ENCODE results near the gene BICC1. TPM values are rescaled to one million over a fixed set of nuclear protein-coding genes. Genes with fewer than 3 reads are reported as not detected.

Gene BICC1
- total RNA-seq, 2 donors from 2014 or later = 8.3 to 15.7 TPM

- Histone ChIP-seq H3K36me3 (no peaks in the 10 kb centered on the region), H3K9me3 (no peaks in the 10 kb centered on the region), H3K4me1 (peaks cover 0 to 22% of the 10 kb centered on the region in 2 donors), H3K4me3 (no peak overlapping the region), H3K27ac (peak overlapping the region in 1 of 2 donors; percentile 64), H3K27me3 (no peaks in the 10 kb centered on the region)
- peak; percentile 83 for DNase-seq (ENCODE audit: low spot score)
- no peak for TF ChIP-seq CTCF (IDR thresholded peaks at IDR 0.05)
These were observed 270.5 kb downstream of the BICC1 start for GRCh38 chr10:58782876-58783851.

- Histone ChIP-seq H3K27ac (peak overlapping the region in 1 of 2 donors; percentile 8), H3K4me3 (no peak overlapping the region), H3K9me3 (no peaks in the 10 kb centered on the region), H3K36me3 (no peaks in the 10 kb centered on the region), H3K27me3 (no peaks in the 10 kb centered on the region), H3K4me1 (peaks cover 0 to 22% of the 10 kb centered on the region in 2 donors)
- DNase-seq (ENCODE audit: low spot score) = no peak
- no peak for TF ChIP-seq CTCF (IDR thresholded peaks at IDR 0.05)
These were observed 271.7 kb downstream of the BICC1 start for GRCh38 chr10:58784361-58784760.

- H3K27ac ChIP-seq = no peak overlapping the region
- no peak for DNase-seq (ENCODE audit: low spot score)
These were observed 272.7 kb downstream of the BICC1 start for GRCh38 chr10:58785354-58785753.

GRCh38 chr10:58791137-58791536 lies 278.5 kb downstream of the BICC1 start:
- Histone ChIP-seq H3K27ac (no peak overlapping the region), H3K27me3 (no peaks in the 10 kb centered on the region)

More at GRCh38 chr10:58785354-58785753, 272.7 kb downstream of the BICC1 start:
- TF ChIP-seq CTCF (IDR thresholded peaks at IDR 0.05) = no peak
- H3K4me3 ChIP-seq = no peak overlapping the region
- H3K36me3 ChIP-seq = no peaks in the 10 kb centered on the region
- H3K4me1 ChIP-seq = peaks cover 0 to 22% of the 10 kb centered on the region in 2 donors
- no peaks in the 10 kb centered on the region for H3K9me3 ChIP-seq
- H3K27me3 ChIP-seq = no peaks in the 10 kb centered on the region

GRCh38 chr10:58795560-58795959 lies 282.9 kb downstream of the BICC1 start:
- DNase-seq (ENCODE audit: low spot score) = no peak
- Histone ChIP-seq H3K27ac (no peak overlapping the region), H3K27me3 (no peaks in the 10 kb centered on the region), H3K4me3 (no peak overlapping the region), H3K4me1 (no peaks in the 10 kb centered on the region), H3K36me3 (no peaks in the 10 kb centered on the region), H3K9me3 (no peaks in the 10 kb centered on the region)
- no peak for TF ChIP-seq CTCF (IDR thresholded peaks at IDR 0.05)

More at GRCh38 chr10:58791137-58791536, 278.5 kb downstream of the BICC1 start:
- TF ChIP-seq CTCF (IDR thresholded peaks at IDR 0.05) = no peak
- Histone ChIP-seq H3K36me3 (no peaks in the 10 kb centered on the region), H3K4me1 (no peaks in the 10 kb centered on the region), H3K9me3 (no peaks in the 10 kb centered on the region), H3K4me3 (no peak overlapping the region)
- DNase-seq (ENCODE audit: low spot score) = no peak
